ENCODE measurements around the gene ADISSP.

DNA sequence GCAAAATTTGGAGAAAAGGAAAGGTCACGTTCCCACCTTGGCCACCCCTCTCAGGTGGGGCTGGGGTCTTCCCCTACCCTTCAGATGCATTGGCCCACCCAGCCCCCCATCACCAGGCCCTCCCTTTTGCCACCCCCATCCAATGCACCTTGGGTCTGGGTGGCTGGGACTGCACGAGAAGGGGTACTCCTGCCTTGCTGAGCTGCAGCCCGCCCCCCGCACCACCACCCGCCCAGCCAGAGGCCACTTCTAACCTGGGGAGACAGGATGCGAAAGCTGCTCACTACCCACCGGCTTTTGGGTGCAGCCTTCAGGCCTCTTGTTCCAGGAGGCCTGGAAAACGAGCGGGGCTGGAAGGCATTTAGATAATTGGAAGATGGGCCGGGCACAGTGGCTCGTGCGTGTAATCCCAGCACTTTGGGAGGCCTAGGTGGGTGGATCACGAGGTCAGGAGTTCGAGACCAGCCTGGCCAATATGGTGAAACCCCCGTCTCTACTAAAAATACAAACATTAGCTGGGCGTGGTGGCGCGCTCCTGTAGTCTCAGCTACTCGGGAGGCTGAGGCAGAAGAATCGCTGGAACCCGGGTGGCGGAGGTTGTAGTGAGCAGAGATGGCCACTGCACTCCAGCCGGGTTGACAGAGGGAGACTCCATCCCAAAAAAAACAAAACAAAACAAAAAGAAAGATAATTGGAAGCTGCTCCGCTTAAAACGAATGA, 27.3 kb upstream of the ADISSP start:
- TF ChIP-seq EZH2 (IDR thresholded peaks at IDR 0.05; ENCODE audit: low read length, unreplicated experiment) (no peak), EZH2phosphoT487 (IDR thresholded peaks at IDR 0.05; ENCODE audit: borderline replicate concordance, low read length) (no peak)
